ENCODE results near the gene IL34. TPM values are rescaled to one million over a fixed set of nuclear protein-coding genes. Genes with fewer than 3 reads are reported as not detected.

Gene IL34
- total and polyA plus RNA-seq, 2 of the 13 experiments (the other 11 are each of a cell fraction or from before 2014, with no cell fraction given), result 1.2 to 1.3 TPM

- TF ChIP-seq PRDM15 (CRISPR knock-in tag; IDR thresholded peaks at IDR 0.05), result no peak
- no peak for TF ChIP-seq KDM4B (CRISPR knock-in tag; IDR thresholded peaks at IDR 0.05)
- TF ChIP-seq EZH2 (conservative IDR thresholded peaks at IDR 0.05; ENCODE audit: low read depth, low read length), result no peak
- TF ChIP-seq KDM5B (CRISPR knock-in tag; IDR thresholded peaks at IDR 0.05; ENCODE audit: borderline replicate concordance), result peak; percentile 56; the same call in 1 of the 2 replicates
- 0 out of 2 replicates have a peak, but pooled peaks have one; percentile 34 for TF ChIP-seq PCBP1 (IDR thresholded peaks at IDR 0.05; ENCODE audit: borderline replicate concordance, low read depth, low read length)
- no peak for TF ChIP-seq BCLAF1 (IDR thresholded peaks at IDR 0.05)
- TF ChIP-seq ZNF513 (CRISPR knock-in tag; conservative IDR thresholded peaks at IDR 0.05), result no peak
- TF ChIP-seq NFE2 (CRISPR knock-in tag; IDR thresholded peaks at IDR 0.05), result no peak
- TF ChIP-seq ZXDC (CRISPR knock-in tag; IDR thresholded peaks at IDR 0.05), result no peak
- 0 out of 2 replicates have a peak, but pooled peaks have one; percentile 54 for TF ChIP-seq ZNF724P (CRISPR knock-in tag; IDR thresholded peaks at IDR 0.05; ENCODE audit: borderline replicate concordance)
- no peak for TF ChIP-seq MAX (IDR thresholded peaks at IDR 0.05)
- no peak; the same call in 1 of the 2 replicates for TF ChIP-seq NFKBIZ (CRISPR knock-in tag; IDR thresholded peaks at IDR 0.05)
- no peak for TF ChIP-seq ZNF414 (CRISPR knock-in tag; IDR thresholded peaks at IDR 0.05)
- no peak for TF ChIP-seq FLYWCH1 (CRISPR knock-in tag; IDR thresholded peaks at IDR 0.05)
- peak; percentile 34; the same call in 1 of the 2 replicates for TF ChIP-seq RAD21 (CRISPR knock-in tag; IDR thresholded peaks at IDR 0.05)
- no peak for TF ChIP-seq STAT5B (CRISPR knock-in tag; IDR thresholded peaks at IDR 0.05)
Measured at GRCh38 chr16:70689035-70689969, 42.9 kb downstream of the IL34 start (continued).
